ENCODE measurements around the gene HIVEP3.

The HIVEP3 gene

DNA sequence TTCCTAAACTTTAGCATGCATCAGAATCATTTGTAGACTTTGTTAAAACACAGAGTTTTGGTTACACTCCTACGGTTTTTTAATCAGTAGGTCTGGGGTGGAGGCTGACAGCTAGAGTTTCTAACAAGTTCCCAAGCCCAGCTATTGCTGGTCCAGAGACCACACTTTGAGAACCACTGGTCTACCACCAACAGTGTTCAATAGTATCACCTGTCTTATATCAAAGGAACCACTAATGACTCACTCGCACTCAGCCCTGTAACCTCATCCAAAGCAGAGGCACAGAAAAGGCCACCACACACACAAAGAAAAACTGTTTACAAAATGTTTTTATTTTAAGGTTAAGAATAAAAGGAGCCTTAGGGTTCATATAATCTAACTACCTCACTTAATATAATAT, 68.7 kb downstream of the HIVEP3 start:
- no peak overlapping the region for H3K4me3 Mint-ChIP-seq
- peaks cover 9% of the 10 kb centered on the region for H3K9me3 Mint-ChIP-seq
- intact Hi-C loops (cut with micrococcal nuclease): no loop called here
- H3K27me3 Mint-ChIP-seq: peaks cover 7% of the 10 kb centered on the region
- no peak overlapping the region for H3K27ac Mint-ChIP-seq
- peaks cover 44% of the 10 kb centered on the region for H3K4me1 Mint-ChIP-seq (ENCODE audit: low read depth)
- no peaks in the 10 kb centered on the region for H3K36me3 Mint-ChIP-seq (ENCODE audit: low read depth)

DNA sequence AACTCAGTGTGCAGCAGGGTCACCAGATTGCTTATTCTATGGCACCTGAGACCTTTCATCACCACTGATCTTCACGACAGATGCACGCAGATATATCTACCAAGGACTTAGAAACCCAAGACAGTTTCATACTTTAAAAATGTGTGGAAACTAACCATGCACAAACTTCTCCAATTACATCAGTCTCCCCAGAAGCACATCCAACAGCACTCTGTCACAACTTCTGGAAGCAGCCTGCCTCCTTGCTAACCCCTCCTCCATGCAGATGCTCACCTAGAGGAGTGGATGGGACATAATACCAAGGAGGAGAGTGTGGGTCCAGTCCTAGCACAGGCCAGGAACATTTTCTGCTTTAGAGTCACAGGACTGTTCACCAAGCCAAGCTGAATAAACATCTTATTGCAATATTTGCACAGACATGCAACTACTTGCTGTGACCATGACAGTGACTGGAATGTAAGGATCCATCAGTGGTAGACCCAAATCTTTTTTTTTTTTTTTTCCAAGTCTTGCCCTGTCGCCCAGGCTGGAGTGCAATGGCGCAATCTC, 69.4 kb downstream of the HIVEP3 start:
- Mint-ChIP-seq H3K27ac (no peak overlapping the region), H3K9me3 (peaks cover 9% of the 10 kb centered on the region), H3K4me3 (no peak overlapping the region), H3K36me3 (ENCODE audit: low read depth) (no peaks in the 10 kb centered on the region), H3K27me3 (peaks cover 7% of the 10 kb centered on the region), H3K4me1 (ENCODE audit: low read depth) (peaks cover 44% of the 10 kb centered on the region)
- intact Hi-C loops (cut with micrococcal nuclease): no loop called here

DNA sequence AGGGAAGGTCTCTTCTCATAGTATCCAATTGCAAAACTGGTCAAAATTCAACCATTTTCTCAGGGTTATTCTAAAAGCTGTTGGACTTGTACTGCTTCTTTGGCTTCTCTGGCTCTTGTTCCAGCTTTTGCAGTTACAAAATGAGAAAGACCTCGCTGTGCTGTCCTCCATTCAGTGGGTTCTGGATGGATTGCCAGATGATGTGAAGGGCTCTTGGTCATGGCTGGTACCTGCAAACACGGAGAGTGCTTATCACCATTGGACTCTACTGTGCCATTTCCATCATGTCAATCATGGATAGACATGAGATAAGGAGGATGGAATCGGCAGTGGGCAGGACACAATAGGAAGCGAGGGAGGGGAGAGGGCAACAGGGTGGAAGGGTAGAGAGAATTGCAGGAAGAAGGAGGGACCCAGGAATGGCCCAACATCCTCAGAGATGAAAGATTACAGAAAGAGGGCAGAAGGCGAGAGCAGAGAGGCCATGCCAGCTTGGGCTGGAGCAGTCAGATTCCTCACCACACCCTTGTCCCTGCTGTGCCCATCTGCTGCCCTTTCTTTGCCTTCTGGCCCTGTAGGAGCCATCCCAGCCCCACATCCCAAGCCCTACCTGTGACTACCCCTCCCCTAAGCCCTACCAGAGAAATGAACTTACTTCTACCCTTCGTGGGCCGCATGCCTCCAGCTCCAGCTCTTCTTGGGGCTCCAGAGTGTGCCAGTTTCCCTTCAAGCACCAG, 70.3 kb downstream of the HIVEP3 start:
- Mint-ChIP-seq H3K27ac (no peak overlapping the region), H3K36me3 (ENCODE audit: low read depth) (no peaks in the 10 kb centered on the region), H3K4me3 (no peak overlapping the region), H3K4me1 (ENCODE audit: low read depth) (peaks cover 48% of the 10 kb centered on the region), H3K9me3 (peaks cover 6% of the 10 kb centered on the region), H3K27me3 (peaks cover 7% of the 10 kb centered on the region)
- intact Hi-C loops (cut with micrococcal nuclease): no loop called here

DNA sequence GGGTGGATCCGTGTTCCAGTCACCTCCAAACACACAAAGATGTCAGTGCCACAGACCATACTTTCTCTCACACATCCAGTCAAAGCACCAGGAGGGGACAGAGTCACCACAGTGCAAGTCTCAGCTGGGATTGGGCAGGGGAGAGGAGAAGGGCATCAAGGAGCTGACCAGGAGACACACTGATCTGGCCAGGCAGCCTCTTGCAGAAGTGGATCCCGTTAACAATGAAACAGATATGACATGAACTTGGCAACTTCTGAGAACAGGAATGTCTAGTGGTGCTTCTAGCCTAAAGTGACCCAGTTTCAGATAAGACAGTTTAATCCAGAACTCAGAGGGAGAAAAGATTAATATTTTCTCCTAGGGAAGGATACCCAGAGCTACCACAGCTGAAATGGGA, 71.0 kb downstream of the HIVEP3 start:
- Mint-ChIP-seq H3K9me3 (no peaks in the 10 kb centered on the region), H3K4me1 (ENCODE audit: low read depth) (peaks cover 48% of the 10 kb centered on the region), H3K36me3 (ENCODE audit: low read depth) (no peaks in the 10 kb centered on the region), H3K27me3 (peaks cover 7% of the 10 kb centered on the region), H3K27ac (no peak overlapping the region), H3K4me3 (no peak overlapping the region)
- intact Hi-C loops (cut with micrococcal nuclease): no loop called here

- H3K4me3 Mint-ChIP-seq: no peak overlapping the region
These were observed 71.9 kb downstream of the HIVEP3 start for GRCh38 chr1:41846625-41847405.

GRCh38 chr1:41844781-41845272, 73.9 kb downstream of the HIVEP3 start:
- H3K4me1 Mint-ChIP-seq (ENCODE audit: low read depth): peaks cover 24% of the 10 kb centered on the region
- no peaks in the 10 kb centered on the region for H3K9me3 Mint-ChIP-seq
- no peak overlapping the region for H3K27ac Mint-ChIP-seq
- H3K27me3 Mint-ChIP-seq: peaks cover 10% of the 10 kb centered on the region
- intact Hi-C loops (cut with micrococcal nuclease): no loop called here
- no peaks in the 10 kb centered on the region for H3K36me3 Mint-ChIP-seq (ENCODE audit: low read depth)
- no peak overlapping the region for H3K4me3 Mint-ChIP-seq

More at GRCh38 chr1:41846625-41847405, 71.9 kb downstream of the HIVEP3 start:
- Mint-ChIP-seq H3K27me3 (peaks cover 7% of the 10 kb centered on the region), H3K27ac (no peak overlapping the region), H3K36me3 (ENCODE audit: low read depth) (no peaks in the 10 kb centered on the region), H3K9me3 (no peaks in the 10 kb centered on the region), H3K4me1 (ENCODE audit: low read depth) (peaks cover 39% of the 10 kb centered on the region)
- intact Hi-C loops (cut with micrococcal nuclease): no loop called here

GRCh38 chr1:41844255-41844654, 74.5 kb downstream of the HIVEP3 start:
- no peak overlapping the region for H3K27ac Mint-ChIP-seq
- H3K9me3 Mint-ChIP-seq: no peaks in the 10 kb centered on the region
- peaks cover 10% of the 10 kb centered on the region for H3K27me3 Mint-ChIP-seq
- peaks cover 24% of the 10 kb centered on the region for H3K4me1 Mint-ChIP-seq (ENCODE audit: low read depth)
- H3K4me3 Mint-ChIP-seq: no peak overlapping the region
- no peaks in the 10 kb centered on the region for H3K36me3 Mint-ChIP-seq (ENCODE audit: low read depth)
- intact Hi-C loops (cut with micrococcal nuclease): no loop called here

DNA sequence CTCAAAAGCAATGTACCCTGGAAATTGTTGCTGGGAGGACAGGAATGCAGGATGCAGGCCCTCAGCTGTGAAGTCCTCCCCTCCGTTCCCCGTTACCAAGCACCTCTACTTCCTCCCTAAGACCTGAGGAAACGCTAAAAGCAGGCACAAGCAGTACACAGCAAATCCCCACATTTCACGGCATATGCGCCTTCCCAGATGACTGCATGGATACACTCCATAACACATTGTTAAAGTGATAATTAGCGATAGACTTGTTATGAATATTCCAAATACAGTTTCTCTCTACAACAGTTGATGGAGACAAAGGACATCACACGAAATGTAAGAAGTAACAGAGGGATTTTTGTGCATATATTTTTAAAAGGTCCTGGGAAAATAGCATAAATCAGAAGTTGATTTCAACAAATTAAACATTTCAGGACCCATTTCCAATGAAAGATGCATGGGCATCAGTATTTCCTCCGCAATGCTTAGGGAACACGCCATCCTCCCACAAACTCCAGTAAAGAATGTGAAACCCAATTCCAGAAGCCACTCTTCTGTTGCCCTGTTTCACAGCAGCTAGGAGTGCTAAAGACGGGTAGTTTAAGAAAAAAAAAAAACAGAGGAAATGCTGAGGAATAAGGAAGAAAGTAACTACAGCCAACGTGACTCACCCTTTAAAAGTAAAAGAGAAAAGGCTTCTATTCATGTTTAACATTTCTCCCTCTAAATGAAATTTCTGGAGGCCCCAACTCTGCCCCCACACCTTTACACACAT, 75.5 kb downstream of the HIVEP3 start:
- H3K9me3 Mint-ChIP-seq: no peaks in the 10 kb centered on the region
- peaks cover 24% of the 10 kb centered on the region for H3K4me1 Mint-ChIP-seq (ENCODE audit: low read depth)
- no peak overlapping the region for H3K4me3 Mint-ChIP-seq
- H3K27me3 Mint-ChIP-seq: peaks cover 3% of the 10 kb centered on the region
- no peak overlapping the region for H3K27ac Mint-ChIP-seq
- H3K36me3 Mint-ChIP-seq (ENCODE audit: low read depth): no peaks in the 10 kb centered on the region
- intact Hi-C loops (cut with micrococcal nuclease): no loop called here

DNA sequence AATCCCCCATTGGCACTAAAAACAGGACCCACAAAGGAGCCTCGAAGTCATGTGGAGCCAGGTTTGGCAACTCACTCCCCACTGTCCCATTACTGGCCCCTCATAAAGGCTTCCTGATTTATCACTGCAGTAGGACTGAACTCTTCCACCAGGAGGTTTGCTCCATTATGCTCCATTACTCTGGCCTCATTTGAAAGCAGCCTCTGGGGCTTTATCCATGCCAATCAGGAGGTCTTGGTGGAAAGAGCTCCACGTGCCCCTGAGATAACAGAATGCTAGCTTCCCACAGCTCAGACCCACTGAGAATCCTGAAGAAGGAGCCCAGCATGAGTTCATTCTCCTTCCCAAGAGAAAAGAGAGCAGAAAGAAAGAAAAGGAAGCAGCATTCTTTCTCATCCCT, 76.4 kb downstream of the HIVEP3 start:
- peaks cover 3% of the 10 kb centered on the region for H3K27me3 Mint-ChIP-seq
- H3K36me3 Mint-ChIP-seq (ENCODE audit: low read depth): no peaks in the 10 kb centered on the region
- H3K4me1 Mint-ChIP-seq (ENCODE audit: low read depth): peaks cover 24% of the 10 kb centered on the region
- no peak overlapping the region for H3K4me3 Mint-ChIP-seq
- intact Hi-C loops (cut with micrococcal nuclease): no loop called here
- no peaks in the 10 kb centered on the region for H3K9me3 Mint-ChIP-seq
- no peak overlapping the region for H3K27ac Mint-ChIP-seq

DNA sequence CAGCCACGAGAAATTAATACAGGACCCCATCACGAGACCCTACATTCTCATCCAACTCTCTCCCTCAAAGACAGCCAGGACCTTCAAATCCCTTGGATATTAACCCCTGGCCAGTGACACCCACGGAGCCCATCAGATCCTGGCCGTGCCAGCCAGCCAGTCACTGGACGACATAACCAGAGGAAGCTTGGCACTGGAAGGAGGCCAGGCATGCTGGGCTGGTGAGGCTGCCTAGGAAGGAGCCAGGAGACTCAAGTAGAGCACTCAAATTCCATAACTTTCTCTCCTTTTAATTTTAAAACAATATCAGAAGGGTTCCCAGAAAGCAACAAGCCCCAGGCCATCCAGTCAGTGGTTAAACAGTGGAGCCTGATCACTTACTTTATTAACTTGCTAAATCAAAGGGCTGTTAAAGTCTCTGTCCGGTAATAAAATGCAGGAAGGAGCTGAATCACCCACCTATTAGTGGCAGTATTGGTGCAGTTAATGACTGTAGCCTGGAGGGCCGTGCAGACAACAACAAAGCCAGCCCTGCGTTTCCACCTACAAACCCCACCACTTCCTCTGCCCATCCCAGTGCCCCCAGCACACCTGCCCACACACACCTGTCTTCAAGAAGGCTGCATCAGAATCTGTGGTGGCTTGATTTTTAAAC, 78.0 kb downstream of the HIVEP3 start:
- Mint-ChIP-seq H3K27ac (no peak overlapping the region), H3K4me1 (ENCODE audit: low read depth) (peaks cover 12% of the 10 kb centered on the region), H3K9me3 (no peaks in the 10 kb centered on the region), H3K27me3 (peaks cover 3% of the 10 kb centered on the region), H3K4me3 (no peak overlapping the region), H3K36me3 (ENCODE audit: low read depth) (no peaks in the 10 kb centered on the region)
- intact Hi-C loops (cut with micrococcal nuclease): no loop called here

- H3K36me3 Mint-ChIP-seq (ENCODE audit: low read depth): no peaks in the 10 kb centered on the region
- no peaks in the 10 kb centered on the region for H3K9me3 Mint-ChIP-seq
- H3K27me3 Mint-ChIP-seq: peaks cover 3% of the 10 kb centered on the region
- H3K27ac Mint-ChIP-seq: no peak overlapping the region
- H3K4me1 Mint-ChIP-seq (ENCODE audit: low read depth): peaks cover 4% of the 10 kb centered on the region
- intact Hi-C loops (cut with micrococcal nuclease): no loop called here
- H3K4me3 Mint-ChIP-seq: no peak overlapping the region
These were observed 80.5 kb downstream of the HIVEP3 start for GRCh38 chr1:41838266-41838665.

DNA sequence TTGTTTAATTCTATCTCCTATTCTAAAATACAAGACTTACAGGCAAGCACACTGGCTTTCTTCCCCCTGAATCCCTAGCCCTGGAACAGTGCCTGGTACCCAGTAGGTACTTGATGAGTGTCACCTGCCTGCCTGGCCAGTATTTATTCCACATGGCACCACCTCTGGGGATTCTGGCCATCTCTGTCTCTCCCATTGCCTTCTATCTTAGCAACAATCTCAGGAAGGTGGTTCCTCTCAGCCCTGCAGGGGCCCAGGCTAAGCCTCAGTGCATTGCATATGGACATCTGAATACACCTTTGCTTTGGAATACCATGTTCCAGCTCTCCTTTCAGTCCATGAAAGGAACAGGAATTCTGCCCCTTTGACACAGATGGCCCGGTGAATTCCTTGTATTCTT, 81.0 kb downstream of the HIVEP3 start:
- no peak overlapping the region for H3K4me3 Mint-ChIP-seq
- H3K36me3 Mint-ChIP-seq (ENCODE audit: low read depth): no peaks in the 10 kb centered on the region
- no peaks in the 10 kb centered on the region for H3K9me3 Mint-ChIP-seq
- H3K4me1 Mint-ChIP-seq (ENCODE audit: low read depth): no peaks in the 10 kb centered on the region
- H3K27me3 Mint-ChIP-seq: peaks cover 3% of the 10 kb centered on the region
- intact Hi-C loops (cut with micrococcal nuclease): no loop called here
- H3K27ac Mint-ChIP-seq: no peak overlapping the region

GRCh38 chr1:41835485-41835884, 83.2 kb downstream of the HIVEP3 start:
- intact Hi-C loops (cut with micrococcal nuclease): no loop called here
- Mint-ChIP-seq H3K4me1 (ENCODE audit: low read depth) (no peaks in the 10 kb centered on the region), H3K27ac (no peak overlapping the region), H3K36me3 (ENCODE audit: low read depth) (no peaks in the 10 kb centered on the region), H3K27me3 (no peaks in the 10 kb centered on the region), H3K4me3 (no peak overlapping the region), H3K9me3 (no peaks in the 10 kb centered on the region)
